ENCODE results near the gene NCAPD3. TPM values are rescaled to one million over a fixed set of nuclear protein-coding genes. Genes with fewer than 3 reads are reported as not detected.

NCAPD3 gene
- total and polyA plus RNA-seq, 12 donors = 6.0 to 25.6 (median 16.7) TPM

DNA sequence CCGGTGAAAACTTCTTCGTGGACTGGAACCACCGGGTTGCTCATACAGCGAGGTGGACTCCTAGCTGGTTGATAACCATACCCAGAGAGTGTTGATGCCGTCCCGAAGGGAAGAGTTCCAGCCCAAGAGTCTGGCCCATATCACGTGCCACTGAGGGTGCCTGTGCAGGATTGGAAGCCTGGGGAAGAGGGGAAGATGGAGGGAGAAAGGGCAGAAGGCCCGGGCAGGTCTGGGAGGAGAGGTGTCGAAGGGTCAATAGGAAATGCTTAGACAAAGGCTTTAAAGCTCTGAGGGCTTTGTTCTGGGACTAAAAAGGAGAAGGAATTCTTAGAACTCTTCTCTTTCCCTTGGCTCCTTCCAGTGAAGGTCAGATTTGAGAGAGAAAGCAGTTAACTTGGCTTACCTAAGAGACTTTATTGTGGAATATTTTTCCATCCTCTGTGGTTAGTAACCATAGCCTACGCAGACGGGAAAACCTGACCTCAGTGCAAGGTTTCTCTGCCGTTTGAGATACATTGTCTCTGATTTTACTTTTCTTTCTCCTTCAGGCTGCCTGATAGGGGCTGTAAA is 84.4 kb downstream of the NCAPD3 start:
- no peak overlapping the region for H3K4me3 ChIP-seq
- no peaks in the 10 kb centered on the region for H3K9me3 ChIP-seq (replicated peaks in 1 of 3)
- no peak for TF ChIP-seq POLR2A (IDR thresholded peaks at IDR 0.05)
- TF ChIP-seq, protein P1, sequence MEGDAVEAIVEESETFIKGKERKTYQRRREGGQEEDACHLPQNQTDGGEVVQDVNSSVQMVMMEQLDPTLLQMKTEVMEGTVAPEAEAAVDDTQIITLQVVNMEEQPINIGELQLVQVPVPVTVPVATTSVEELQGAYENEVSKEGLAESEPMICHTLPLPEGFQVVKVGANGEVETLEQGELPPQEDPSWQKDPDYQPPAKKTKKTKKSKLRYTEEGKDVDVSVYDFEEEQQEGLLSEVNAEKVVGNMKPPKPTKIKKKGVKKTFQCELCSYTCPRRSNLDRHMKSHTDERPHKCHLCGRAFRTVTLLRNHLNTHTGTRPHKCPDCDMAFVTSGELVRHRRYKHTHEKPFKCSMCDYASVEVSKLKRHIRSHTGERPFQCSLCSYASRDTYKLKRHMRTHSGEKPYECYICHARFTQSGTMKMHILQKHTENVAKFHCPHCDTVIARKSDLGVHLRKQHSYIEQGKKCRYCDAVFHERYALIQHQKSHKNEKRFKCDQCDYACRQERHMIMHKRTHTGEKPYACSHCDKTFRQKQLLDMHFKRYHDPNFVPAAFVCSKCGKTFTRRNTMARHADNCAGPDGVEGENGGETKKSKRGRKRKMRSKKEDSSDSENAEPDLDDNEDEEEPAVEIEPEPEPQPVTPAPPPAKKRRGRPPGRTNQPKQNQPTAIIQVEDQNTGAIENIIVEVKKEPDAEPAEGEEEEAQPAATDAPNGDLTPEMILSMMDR (IDR thresholded peaks at IDR 0.05) = no peak
- H3K27me3 ChIP-seq = no peaks in the 10 kb centered on the region
- peaks cover 0 to 7% of the 10 kb centered on the region in 2 donors for H3K36me3 ChIP-seq (replicated peaks in 1 of 2)
- intact Hi-C loops (cut with DNase I) = no loop called here
- 57 to 64% (median 61%) methylated on average over 12 of the region's 12 CpGs for WGBS, 4 donors
- H3K27ac ChIP-seq = peak overlapping the region in 2 of 5 donors; percentile 38 to 74
- no peak for DNase-seq
- peaks cover 0 to 9% of the 10 kb centered on the region in 2 donors for H3K4me1 ChIP-seq (replicated peaks in 1 of 2)

DNA sequence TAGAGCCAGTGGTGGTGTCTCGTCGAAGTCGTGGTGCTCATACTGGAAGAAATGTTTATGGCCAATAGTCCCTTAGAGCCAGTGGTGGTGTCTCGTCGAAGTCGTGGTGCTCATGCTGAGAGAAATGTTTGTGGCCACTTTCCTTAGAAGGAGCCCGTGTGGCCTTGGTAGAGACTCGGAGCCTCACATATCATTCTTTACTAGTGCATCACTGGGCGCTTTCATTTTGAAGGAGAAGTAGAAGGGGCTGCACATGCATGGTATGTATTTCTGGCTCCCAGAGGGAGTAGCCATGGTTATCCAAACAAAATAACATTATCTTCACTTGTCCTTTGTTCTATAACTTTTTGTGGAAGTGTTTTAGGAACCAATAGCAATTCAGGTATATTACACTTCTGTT is 85.4 kb downstream of the NCAPD3 start:
- TF ChIP-seq, protein P1 (IDR thresholded peaks at IDR 0.05) = no peak
- TF ChIP-seq POLR2A (IDR thresholded peaks at IDR 0.05) = no peak
- Histone ChIP-seq H3K27me3 (no peaks in the 10 kb centered on the region), H3K4me1 (replicated peaks in 1 of 2) (peaks cover 0 to 9% of the 10 kb centered on the region in 2 donors), H3K36me3 (replicated peaks in 1 of 2) (peaks cover 0 to 7% of the 10 kb centered on the region in 2 donors), H3K4me3 (no peak overlapping the region), H3K27ac (no peak overlapping the region), H3K9me3 (replicated peaks in 1 of 3) (no peaks in the 10 kb centered on the region)
- WGBS, 4 donors = 88 to 92% (median 89%) methylated on average over 9 of the region's 9 CpGs
- no peak for DNase-seq
- intact Hi-C loops (cut with DNase I) = no loop called here

DNA sequence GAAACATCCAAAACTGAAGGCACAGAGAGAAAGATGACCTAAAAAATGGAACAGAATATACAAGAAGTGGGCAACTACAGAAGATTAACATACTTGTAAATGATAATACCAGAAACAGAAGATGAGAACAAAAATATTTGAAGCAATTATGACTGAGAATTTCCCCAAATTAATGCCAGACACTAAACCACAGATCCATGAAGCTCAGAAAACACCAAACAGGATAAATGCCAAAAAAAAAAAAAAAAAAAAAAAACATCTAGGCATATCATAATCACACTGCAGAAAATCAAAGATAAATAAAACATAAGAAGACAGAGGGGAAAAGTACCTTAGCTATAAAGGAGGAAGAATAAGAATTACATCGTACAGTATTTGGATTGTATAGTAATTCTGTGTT is 89.6 kb downstream of the NCAPD3 start:
- no peak for TF ChIP-seq POLR2A (IDR thresholded peaks at IDR 0.05)
- TF ChIP-seq, protein P1 (IDR thresholded peaks at IDR 0.05) = no peak
- Histone ChIP-seq H3K27me3 (no peaks in the 10 kb centered on the region), H3K4me1 (replicated peaks in 1 of 2) (no peaks in the 10 kb centered on the region), H3K36me3 (replicated peaks in 1 of 2) (no peaks in the 10 kb centered on the region), H3K9me3 (replicated peaks in 1 of 3) (peaks cover 0 to 10% (median 0%) of the 10 kb centered on the region in 3 donors), H3K27ac (no peak overlapping the region), H3K4me3 (no peak overlapping the region)
- intact Hi-C loops (cut with DNase I) = no loop called here
- 87 to 96% (median 89%) methylated on average over 1 of the region's 1 CpG for WGBS, 4 donors
- no peak for DNase-seq

DNA sequence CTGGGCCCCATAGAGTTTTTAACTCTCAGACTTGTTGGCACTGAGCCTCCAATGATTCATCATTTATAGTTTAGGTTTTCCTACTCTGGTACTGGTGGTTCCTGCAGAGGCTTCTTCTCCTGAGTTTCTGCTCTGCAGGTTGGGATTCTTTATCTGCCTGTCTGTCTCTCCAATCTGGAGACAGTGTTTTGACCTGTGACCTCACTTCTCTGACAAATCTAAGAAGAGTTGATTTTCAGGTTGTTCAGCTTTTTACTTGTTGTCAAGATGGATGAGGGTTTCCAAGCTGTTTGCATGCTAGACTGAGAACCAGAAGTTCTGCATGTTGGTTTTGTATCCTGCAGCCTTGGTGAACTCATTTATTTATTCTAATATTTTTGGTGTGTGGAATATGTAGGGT is 91.0 kb downstream of the NCAPD3 start:
- DNase-seq = no peak
- H3K4me1 ChIP-seq (replicated peaks in 1 of 2) = no peaks in the 10 kb centered on the region
- H3K4me3 ChIP-seq = no peak overlapping the region
- H3K36me3 ChIP-seq (replicated peaks in 1 of 2) = no peaks in the 10 kb centered on the region
- no peak overlapping the region for H3K27ac ChIP-seq
- TF ChIP-seq, protein P1 (IDR thresholded peaks at IDR 0.05) = no peak
- no peak for TF ChIP-seq POLR2A (IDR thresholded peaks at IDR 0.05)
- intact Hi-C loops (cut with DNase I) = no loop called here
- peaks cover 0 to 10% (median 0%) of the 10 kb centered on the region in 3 donors for H3K9me3 ChIP-seq (replicated peaks in 1 of 3)
- H3K27me3 ChIP-seq = no peaks in the 10 kb centered on the region

All from adrenal gland (tissue), 12 donors.